Measurements from ENCODE around the gene SCD. TPM values are rescaled to one million over a fixed set of nuclear protein-coding genes. Genes with fewer than 3 reads are reported as not detected.
A peak's percentile ranks its signal among the peaks of the same experiment; 100 is the strongest.

SCD gene
- total and polyA plus RNA-seq, 2 of the 13 experiments (the other 11 are each of a cell fraction or from before 2014, with no cell fraction given) = 492 to 512 TPM

- TSS peak; percentile 91 for BruUV-seq (replicated peaks)
- WGBS (ENCODE audit: low lambda C conversion rate) = under 1% methylated on average over 37 of the region's 45 CpGs
- TF ChIP-seq LRRFIP1 (CRISPR knock-in tag; conservative IDR thresholded peaks at IDR 0.05) = no peak; the same call in 1 of the 2 replicates
- no peak for TF ChIP-seq TRAFD1 (CRISPR knock-in tag; IDR thresholded peaks at IDR 0.05; ENCODE audit: borderline replicate concordance)
- peak; percentile 57 for TF ChIP-seq ZNF772 (CRISPR knock-in tag; IDR thresholded peaks at IDR 0.05)
- TF ChIP-seq REPIN1 (CRISPR knock-in tag; IDR thresholded peaks at IDR 0.05; ENCODE audit: borderline replicate concordance, low read depth) = peak; percentile 89; the same call in 1 of the 2 replicates
- TF ChIP-seq HNRNPUL1 (IDR thresholded peaks at IDR 0.05; ENCODE audit: low read depth, low read length) = no peak
- TF ChIP-seq PRDM10 (CRISPR knock-in tag; IDR thresholded peaks at IDR 0.05; ENCODE audit: low read depth) = peak; percentile 15; the same call in 1 of the 2 replicates
- TF ChIP-seq CEBPG (CRISPR knock-in tag; IDR thresholded peaks at IDR 0.05) = peak; percentile 99
- TF ChIP-seq SIX4 (CRISPR knock-in tag; IDR thresholded peaks at IDR 0.05) = no peak
- peak; percentile 32; the same call in 1 of the 2 replicates for TF ChIP-seq HNF1B (CRISPR knock-in tag; IDR thresholded peaks at IDR 0.05)
- TF ChIP-seq FIP1L1 (IDR thresholded peaks at IDR 0.05; ENCODE audit: borderline replicate concordance, insufficient read depth, low read depth, low read length) = no peak
These were observed 26.5 kb downstream of the SCD start for GRCh38 chr10:100373298-100374199.

More at GRCh38 chr10:100373298-100374199, 26.5 kb downstream of the SCD start:
- in situ Hi-C loops (cut with HindIII; ENCODE audit: extremely low pct_ligation_motif_present, low pct_unique_long_range_greater_than_20kb) (no loop called here), intact Hi-C loops (cut with micrococcal nuclease; ENCODE audit: unreplicated experiment) (loop anchor here (1.0 to 10.0 kb wide), 4 partner anchors 14 to 51 kb away; partner anchors contain the start of gene SCD)
- peak; percentile 88 for ATAC-seq
- Histone ChIP-seq H4K20me1 (ENCODE audit: insufficient read depth, low read length) (no peaks in the 10 kb centered on the region; the same call in 1 of the 2 replicates), H3K79me2 (ENCODE audit: insufficient read depth, low read length) (peaks cover 30% of the 10 kb centered on the region), H3K9me3 (ENCODE audit: low read length) (no peaks in the 10 kb centered on the region), H3K4me1 (ENCODE audit: insufficient read depth, low read length) (peaks cover 44% of the 10 kb centered on the region), H3K9ac (ENCODE audit: insufficient read depth, low read depth, low read length) (peak overlapping the region; percentile 97), H3K27ac (ENCODE audit: extremely low read length, insufficient read depth, low read length) (peak overlapping the region; percentile 100), H3K4me2 (ENCODE audit: low read depth, low read length) (peak overlapping the region; percentile 84), H3K27me3 (ENCODE audit: control insufficient read depth in 1 of 2, insufficient read depth in 2 of 2, low read length in 2 of 2) (peaks cover 0 to 4% of the 10 kb centered on the region in 2 experiments; a peak in 1 of 5 replicates), H3K36me3 (replicated peaks in 1 of 2; ENCODE audit: control insufficient read depth in 1 of 2, insufficient read depth in 2 of 2, low read length in 2 of 2) (no peaks in the 10 kb centered on the region), H3K4me3 (replicated peaks in 1 of 3; ENCODE audit: insufficient read depth in 1 of 3, low read depth in 2 of 3, low read length in 3 of 3) (peak overlapping the region; percentile 65 to 82 (median 74)), H2AFZ (ENCODE audit: low read length) (no peak overlapping the region)
- FAIRE-seq = peak; percentile 68
- ChIA-PET POLR2A (interaction anchor here (0.7 to 6.4 kb wide), 20 partner anchors 12 to 622 kb away, joined by 3 to 287 read pairs (median 4); partner anchors contain the start of genes HIF1AN and SCD), CTCF (ENCODE audit: low intra/inter-chr PET ratio, low total read pairs) (interaction anchor here (1.6 kb wide), 1 partner anchor 60 kb away, joined by 3 read pairs; no protein-coding TSS in a partner anchor)
- peak; percentile 99 for DNase-seq (ENCODE audit: low spot score)
